Heart left ventricle (tissue), 13 donors: ENCODE data around the gene LRRTM1.

Experiments used
- CTCF ChIP-seq, 12 donors: fragments of 200-600 bp; sonication (generic) in 4 of 12; IDR thresholded peaks; one replicate each; pipeline versions ENCODE4 v1.5.0 to v1.8.0; 2018 to 2022; ENCODE audit warnings: antibody characterized with exemption in 12 of 12, mild to moderate bottlenecking in 5 of 12
- POLR2A ChIP-seq, 2 donors: fragments of 450-650 bp; IDR thresholded peaks; one replicate each; pipeline ENCODE4 v1.6.1; 2017; ENCODE audit warnings: antibody characterized with exemption in 2 of 2, mild to moderate bottlenecking in 2 of 2, moderate library complexity in 2 of 2
- donor health status: ischemic (EF 13 %, LVEDD 7.1; RV severe dilation, severe dysfunction).
- donor health status: DM: no; HTN: yes; CAD: no.
- donor health status: DM: no; HTN: no; CAD: no.
- donor health status: ischemic (EF 25% LVEDD 6.9; RV normal size, moderate dysfunction).
- donor health status: ischemic (EF 25% LVEDD 5.7; RV mildly dilated, moderate dysfunction).
- donor health status: ischemic (EF 35%, LVEDD 5.7; RV mildly dilated, moderate dysfunction).
- donor health status: nonischemic (EF 11% LVEDD 7.7; RV severe dilation, severe dysfunction).
- donor health status: DM: yes; HTN: yes; CAD: no.
- donor health status: PGD.
- donor health status: ischemic (EF 29% LVEDD 5.4; RV normal size, mild dysfunction).
- donor health status: nonischemic (EF 23%, LVEDD 6.1; RV moderate dilation, normal function).

DNA sequence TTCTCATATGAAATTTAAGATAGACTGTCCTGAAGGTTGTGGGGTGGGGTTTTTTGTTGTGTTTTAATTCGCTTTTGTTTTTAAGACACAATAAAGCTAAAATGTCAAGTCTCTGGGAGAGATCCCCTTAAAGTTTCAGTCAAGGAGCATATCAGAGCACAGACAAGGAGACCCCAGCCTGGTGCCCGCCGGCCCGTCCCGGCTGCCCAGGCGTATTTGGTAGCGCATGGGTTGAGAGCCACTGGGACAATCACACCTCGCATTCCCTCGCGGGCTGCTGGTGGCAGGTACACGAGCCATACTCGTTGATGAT, 2.6 kb downstream of the LRRTM1 start:
- TF ChIP-seq CTCF (IDR thresholded peaks at IDR 0.05) (no peak), POLR2A (IDR thresholded peaks at IDR 0.05) (no peak)
